Germinal center (tissue), 1 donor: ENCODE data around the gene PAX7.

ENCODE experiments used
- DNase-seq: peaks from one replicate; pipeline ENCODE4 v3.0.0; 2012; ENCODE audit warnings: mixed read lengths, low spot score

The PAX7 gene

DNA sequence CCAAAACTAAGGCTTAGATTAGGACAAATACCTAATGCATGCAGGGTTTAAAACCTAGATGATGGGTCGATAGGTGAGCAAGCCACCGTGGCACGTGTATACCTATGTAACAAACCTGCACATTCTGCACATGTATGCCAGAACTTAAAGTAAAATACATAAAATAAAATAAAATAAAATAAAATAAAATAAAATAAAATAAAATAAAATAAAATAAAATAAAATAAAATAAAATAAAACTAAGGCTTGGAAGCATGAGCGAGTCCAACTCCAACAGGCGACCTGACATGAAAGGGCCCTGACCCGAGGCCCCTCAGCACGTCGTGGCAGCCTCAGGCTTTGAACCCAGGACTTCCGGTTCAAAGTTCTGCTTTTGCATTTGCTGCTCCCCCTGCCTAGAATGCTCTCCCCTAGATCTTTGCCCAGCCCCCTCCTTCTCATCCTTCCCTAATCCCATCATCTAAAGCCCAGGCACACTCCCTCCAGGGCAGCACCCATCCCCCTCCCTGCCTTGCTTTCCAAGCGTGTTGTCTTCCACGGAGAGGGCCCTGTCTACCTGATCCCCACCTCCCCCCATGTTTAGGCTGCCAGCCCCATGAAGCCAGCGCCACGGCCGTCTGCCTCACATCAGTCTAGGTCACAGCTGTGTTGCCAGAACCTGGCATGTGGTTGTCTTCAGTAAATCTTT lies 164.5 kb downstream of the PAX7 start:
- DNase-seq, result no peak

DNA sequence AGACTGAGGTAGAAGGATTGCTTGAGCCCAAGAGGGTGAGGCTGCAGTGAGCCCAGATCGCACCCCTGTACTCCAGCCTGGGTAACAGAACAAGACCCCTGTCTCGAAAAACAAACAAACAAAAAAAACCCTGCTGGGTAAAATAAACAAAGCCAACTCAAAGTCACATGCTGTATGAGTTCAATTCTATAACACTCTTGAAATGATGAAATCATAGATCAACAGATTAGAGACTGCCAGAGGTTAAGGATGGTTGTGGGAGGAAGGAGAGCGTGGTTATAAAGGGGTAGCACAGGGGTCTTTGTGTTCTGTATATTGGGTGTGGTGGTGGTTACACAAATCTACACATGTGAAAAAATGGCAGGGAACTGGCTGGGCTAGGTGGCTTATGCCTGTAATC lies 166.3 kb downstream of the PAX7 start:
- DNase-seq, result no peak
